Measurements from ENCODE around the gene HSBP1L1.
"Not testable (repeated sequence)": the region's sequence is repeated elsewhere in the genome, so short reads cannot be mapped to it uniquely, and the experiment has no call there.

The HSBP1L1 gene

GRCh38 chr18:79989195-79989497 lies 24.7 kb downstream of the HSBP1L1 start:
- peak overlapping the region; percentile 92 for H3K4me3 ChIP-seq (ENCODE audit: low read depth, low read length)
- no peak for TF ChIP-seq CTCF (IDR thresholded peaks at IDR 0.05; ENCODE audit: low read depth, low read length)

GRCh38 chr18:79991494-79991893 lies 27.1 kb downstream of the HSBP1L1 start:
- TF ChIP-seq CTCF (IDR thresholded peaks at IDR 0.05; ENCODE audit: low read depth, low read length) = no peak
- no peak overlapping the region for H3K4me3 ChIP-seq (ENCODE audit: low read depth, low read length)

- not testable (repeated sequence) for H3K4me3 ChIP-seq (ENCODE audit: low read depth, low read length)
Measured at GRCh38 chr18:79999701-80000100, 35.3 kb downstream of the HSBP1L1 start.

- H3K4me3 ChIP-seq (ENCODE audit: low read depth, low read length) = no peak overlapping the region
- TF ChIP-seq CTCF (IDR thresholded peaks at IDR 0.05; ENCODE audit: low read depth, low read length) = no peak
Measured at GRCh38 chr18:80000877-80001276, 36.4 kb downstream of the HSBP1L1 start.

GRCh38 chr18:80002468-80002867 lies 38.0 kb downstream of the HSBP1L1 start:
- TF ChIP-seq CTCF (IDR thresholded peaks at IDR 0.05; ENCODE audit: low read depth, low read length) = no peak
- no peak overlapping the region for H3K4me3 ChIP-seq (ENCODE audit: low read depth, low read length)

- no peak overlapping the region for H3K4me3 ChIP-seq (ENCODE audit: low read depth, low read length)
- TF ChIP-seq CTCF (IDR thresholded peaks at IDR 0.05; ENCODE audit: low read depth, low read length) = no peak
Measured at GRCh38 chr18:80004600-80005342, 40.3 kb downstream of the HSBP1L1 start.

GRCh38 chr18:80006724-80007123 lies 42.3 kb downstream of the HSBP1L1 start:
- TF ChIP-seq CTCF (IDR thresholded peaks at IDR 0.05; ENCODE audit: low read depth, low read length) = no peak
- no peak overlapping the region for H3K4me3 ChIP-seq (ENCODE audit: low read depth, low read length)
